Measurements from ENCODE around the gene C19orf25.

DNA sequence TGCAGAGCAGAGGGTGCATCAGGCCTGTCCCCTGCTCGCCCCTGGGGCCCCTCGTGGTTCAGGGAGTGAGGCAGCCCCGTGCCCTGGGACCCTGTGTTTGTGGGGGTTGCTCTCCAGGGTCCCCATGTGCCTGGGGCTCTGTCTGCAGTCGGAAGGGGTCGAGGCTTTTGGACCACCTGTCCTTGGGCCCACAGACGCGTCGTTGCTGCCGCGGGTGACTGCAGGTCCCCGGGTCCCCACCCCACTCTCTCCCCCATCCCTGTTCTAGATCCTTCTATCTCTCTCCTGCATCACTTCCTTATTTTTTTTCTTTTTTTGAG, 9.2 kb upstream of the C19orf25 start:
- TF ChIP-seq RAD21 (IDR thresholded peaks at IDR 0.05; ENCODE audit: low read length) (no peak), NRF1 (IDR thresholded peaks at IDR 0.05; ENCODE audit: low read depth, low read length) (no peak), POLR2AphosphoS5 (IDR thresholded peaks at IDR 0.05; ENCODE audit: low read depth, low read length) (no peak), MEF2A (IDR thresholded peaks at IDR 0.05; ENCODE audit: borderline replicate concordance, low read depth) (no peak), RCOR1 (IDR thresholded peaks at IDR 0.05; ENCODE audit: low read length) (no peak), ELF1 (IDR thresholded peaks at IDR 0.05) (no peak), EZH2phosphoT487 (IDR thresholded peaks at IDR 0.05; ENCODE audit: borderline replicate concordance, low read depth) (no peak), SIN3A (IDR thresholded peaks at IDR 0.05; ENCODE audit: borderline replicate concordance, low read depth, low read length) (no peak)
- TF ChIP-seq, protein P1, sequence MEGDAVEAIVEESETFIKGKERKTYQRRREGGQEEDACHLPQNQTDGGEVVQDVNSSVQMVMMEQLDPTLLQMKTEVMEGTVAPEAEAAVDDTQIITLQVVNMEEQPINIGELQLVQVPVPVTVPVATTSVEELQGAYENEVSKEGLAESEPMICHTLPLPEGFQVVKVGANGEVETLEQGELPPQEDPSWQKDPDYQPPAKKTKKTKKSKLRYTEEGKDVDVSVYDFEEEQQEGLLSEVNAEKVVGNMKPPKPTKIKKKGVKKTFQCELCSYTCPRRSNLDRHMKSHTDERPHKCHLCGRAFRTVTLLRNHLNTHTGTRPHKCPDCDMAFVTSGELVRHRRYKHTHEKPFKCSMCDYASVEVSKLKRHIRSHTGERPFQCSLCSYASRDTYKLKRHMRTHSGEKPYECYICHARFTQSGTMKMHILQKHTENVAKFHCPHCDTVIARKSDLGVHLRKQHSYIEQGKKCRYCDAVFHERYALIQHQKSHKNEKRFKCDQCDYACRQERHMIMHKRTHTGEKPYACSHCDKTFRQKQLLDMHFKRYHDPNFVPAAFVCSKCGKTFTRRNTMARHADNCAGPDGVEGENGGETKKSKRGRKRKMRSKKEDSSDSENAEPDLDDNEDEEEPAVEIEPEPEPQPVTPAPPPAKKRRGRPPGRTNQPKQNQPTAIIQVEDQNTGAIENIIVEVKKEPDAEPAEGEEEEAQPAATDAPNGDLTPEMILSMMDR (IDR thresholded peaks at IDR 0.05): no peak
- TF ChIP-seq, protein P2, sequence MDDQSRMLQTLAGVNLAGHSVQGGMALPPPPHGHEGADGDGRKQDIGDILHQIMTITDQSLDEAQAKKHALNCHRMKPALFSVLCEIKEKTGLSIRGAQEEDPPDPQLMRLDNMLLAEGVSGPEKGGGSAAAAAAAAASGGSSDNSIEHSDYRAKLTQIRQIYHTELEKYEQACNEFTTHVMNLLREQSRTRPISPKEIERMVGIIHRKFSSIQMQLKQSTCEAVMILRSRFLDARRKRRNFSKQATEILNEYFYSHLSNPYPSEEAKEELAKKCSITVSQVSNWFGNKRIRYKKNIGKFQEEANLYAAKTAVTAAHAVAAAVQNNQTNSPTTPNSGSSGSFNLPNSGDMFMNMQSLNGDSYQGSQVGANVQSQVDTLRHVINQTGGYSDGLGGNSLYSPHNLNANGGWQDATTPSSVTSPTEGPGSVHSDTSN (IDR thresholded peaks at IDR 0.05): no peak
- TF ChIP-seq, protein P3, sequence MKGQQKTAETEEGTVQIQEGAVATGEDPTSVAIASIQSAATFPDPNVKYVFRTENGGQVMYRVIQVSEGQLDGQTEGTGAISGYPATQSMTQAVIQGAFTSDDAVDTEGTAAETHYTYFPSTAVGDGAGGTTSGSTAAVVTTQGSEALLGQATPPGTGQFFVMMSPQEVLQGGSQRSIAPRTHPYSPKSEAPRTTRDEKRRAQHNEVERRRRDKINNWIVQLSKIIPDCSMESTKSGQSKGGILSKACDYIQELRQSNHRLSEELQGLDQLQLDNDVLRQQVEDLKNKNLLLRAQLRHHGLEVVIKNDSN (IDR thresholded peaks at IDR 0.05; ENCODE audit: borderline replicate concordance, low read depth): no peak

All from SK-N-SH (cell line).